Lung (tissue), 12 donors: ENCODE results near the gene ZNF513. TPM values are rescaled to one million over a fixed set of nuclear protein-coding genes. Genes with fewer than 3 reads are reported as not detected.
"Not testable (repeated sequence)": the region's sequence is repeated elsewhere in the genome, so short reads cannot be mapped to it uniquely, and the experiment has no call there.

Experiments used
- ATAC-seq: fragments of 200-7000 bp; cut with Tn5 transposase; one replicate; pipeline ENCODE4 v1.9.1; 2020; ENCODE audit warnings: moderate number of reproducible peaks; ENCODE audit not compliant: insufficient read depth, low FRiP score
- DNase-seq, 3 donors: peaks; one replicate each; pipeline ENCODE4 v3.0.0-alpha.2; 2013 to 2017
- H3K27ac ChIP-seq, 2 donors: one replicate each; pipeline ENCODE4 v1.5.1; 2013; ENCODE audit warnings: mild to moderate bottlenecking in 2 of 2, moderate library complexity in 2 of 2, control low read depth in 1 of 2, inconsistent platforms in 1 of 2, low read depth in 1 of 2, low read length in 1 of 2
- H3K27me3 ChIP-seq, 3 donors: one replicate each; pipeline ENCODE4 v1.5.1; 2013; ENCODE audit warnings: low read length in 2 of 3; ENCODE audit not compliant: control insufficient read depth in 3 of 3, insufficient read depth in 3 of 3
- H3K36me3 ChIP-seq, 4 donors: one replicate each; pipeline ENCODE4 v1.5.1; 2013; ENCODE audit warnings: low read length in 4 of 4, mild to moderate bottlenecking in 1 of 4, moderate library complexity in 1 of 4; ENCODE audit not compliant: control insufficient read depth in 4 of 4, insufficient read depth in 4 of 4
- H3K4me1 ChIP-seq, 5 donors: one replicate each; pipeline ENCODE4 v1.5.1; 2013; ENCODE audit warnings: low read length in 5 of 5, mild to moderate bottlenecking in 2 of 5, moderate library complexity in 1 of 5; ENCODE audit not compliant: control insufficient read depth in 5 of 5, insufficient read depth in 5 of 5
- H3K4me3 ChIP-seq: one replicate; pipeline ENCODE4 v1.5.1; 2013; ENCODE audit warnings: mild to moderate bottlenecking, control low read depth, moderate library complexity
- H3K9ac ChIP-seq, 2 donors: one replicate each; pipeline ENCODE4 v1.5.1; 2013; ENCODE audit warnings: low read length in 2 of 2, control low read depth in 1 of 2; ENCODE audit not compliant: insufficient read depth in 1 of 2
- H3K9me3 ChIP-seq, 4 donors: one replicate each; pipeline ENCODE4 v1.5.1; 2013; ENCODE audit warnings: low read length in 3 of 4, mild to moderate bottlenecking in 1 of 4, moderate library complexity in 1 of 4; ENCODE audit not compliant: control insufficient read depth in 4 of 4, insufficient read depth in 3 of 4
- CTCF ChIP-seq: IDR thresholded peaks from 2 replicates; pipeline ENCODE4 v1.5.1; 2012; ENCODE audit warnings: mild to moderate bottlenecking; ENCODE audit errors: control extremely low read depth, extremely low read depth
- WGBS, 2 donors: extraction: QIAGEN DNeasy Blood & Tissue Kit; methylation state at CpG; one replicate each; pipeline ENCODE4 v1.1.7; 2013; 5-methylcytosine and 5-hydroxymethylcytosine counted together
- polyA plus RNA-seq, 2 donors: library from polyadenylated mRNA; stranded (reverse); fragments of 200-250 nt; gene quantifications; one replicate each; pipeline ENCODE4 v1.2.1, GENCODE V29; 2013
- total RNA-seq, 2 donors: library from RNA; depleted of rRNA in 1 of 2; stranded (reverse); fragments of >200 nt in 1 of 2; gene quantifications; one replicate each; pipeline ENCODE4 v1.2.1, GENCODE V29; 2014 to 2021
- donor health status: control.
- donor health status: control.
- donor health status: Bipolar disorder and iron deficiency.
- donor health status: healthy.
- donor health status: DM: yes; HTN: yes; CAD: no.

Gene ZNF513
- total and polyA plus RNA-seq, 4 donors = 8.0 to 22.2 (median 21.3) TPM

- no peak for TF ChIP-seq CTCF
- Histone ChIP-seq H3K9me3 (no peaks in the 10 kb centered on the region), H3K27me3 (no peaks in the 10 kb centered on the region), H3K4me3 (peak within 1 kb of the TSS; percentile 91), H3K4me1 (peaks cover 2 to 21% (median 6%) of the 10 kb centered on the region in 5 donors), H3K27ac (peak within 1 kb of the TSS; percentile 99 to 100), H3K36me3 (peaks cover under 1 to 5% (median 3%) of the 10 kb centered on the region in 4 donors), H3K9ac (peak within 1 kb of the TSS; percentile 89 to 91)
- ATAC-seq (peak; percentile 95), DNase-seq (peak; percentile 94 to 96 (median 95))
- WGBS, 2 donors = 0 to 1% methylated on average over 47 to 75 of the region's 75 CpGs
Observed at GRCh38 chr2:27428213-27428977, 47.9 kb upstream of the ZNF513 start, which contains the start of gene NRBP1. Gene NRBP1, plus strand, starts transcription at chr2:27428631. Its CDS starts 4,643 bp downstream, at chr2:27433274.

GRCh38 chr2:27427863-27428212 is 47.3 kb upstream of the ZNF513 start:
- Histone ChIP-seq H3K4me1 (peaks cover 2 to 21% (median 6%) of the 10 kb centered on the region in 5 donors), H3K9me3 (no peaks in the 10 kb centered on the region), H3K36me3 (no peaks in the 10 kb centered on the region), H3K9ac (peak overlapping the region; percentile 89 to 91), H3K4me3 (peak overlapping the region; percentile 91), H3K27ac (peak overlapping the region; percentile 99 to 100), H3K27me3 (no peaks in the 10 kb centered on the region)
- ATAC-seq = no peak
- WGBS, 2 donors = 14 to 15% methylated on average over 7 of the region's 7 CpGs
- TF ChIP-seq CTCF = no peak
- no peak for DNase-seq

- not testable (repeated sequence) for H3K9ac ChIP-seq, H3K36me3 ChIP-seq, H3K27ac ChIP-seq, ATAC-seq, H3K27me3 ChIP-seq, H3K4me3 ChIP-seq, H3K9me3 ChIP-seq, DNase-seq
- peaks cover 0 to 13% (median 3%) of the 10 kb centered on the region in 5 donors for H3K4me1 ChIP-seq
- 90 to 93% methylated on average over 10 of the region's 10 CpGs for WGBS, 2 donors
Observed at GRCh38 chr2:27425039-27425438, 44.5 kb upstream of the ZNF513 start.

GRCh38 chr2:27422958-27423357 is 42.4 kb upstream of the ZNF513 start:
- Histone ChIP-seq H3K9me3 (no peaks in the 10 kb centered on the region), H3K27me3 (no peaks in the 10 kb centered on the region), H3K36me3 (no peaks in the 10 kb centered on the region), H3K27ac (no peak overlapping the region), H3K4me1 (peaks cover 0 to 5% (median 3%) of the 10 kb centered on the region in 5 donors), H3K9ac (no peak overlapping the region), H3K4me3 (no peak overlapping the region)
- no peak for TF ChIP-seq CTCF
- 94 to 95% methylated on average over 3 of the region's 3 CpGs for WGBS, 2 donors
- DNase-seq = no peak
- ATAC-seq = no peak
